GM23338 (cell line): ENCODE measurements around the gene ANKH.

Experiments
- CREB1 ChIP-seq: fragments of 250-450 bp; sonication (Bioruptor Pico); IDR thresholded peaks from 2 replicates; pipeline ENCODE4 v1.5.0; 2020; ENCODE audit warnings: low read depth, mild to moderate bottlenecking, moderate library complexity
- CTCF ChIP-seq, 2 experiments: fragments of 200-600 bp in 1 of 2; sonication (generic) in 1 of 2; conservative IDR thresholded peaks; 2 replicates each; pipeline versions ENCODE4 v1.5.1 to v1.6.1; 2016 to 2017; ENCODE audit warnings: antibody characterized with exemption in 2 of 2, low read depth in 2 of 2, mild to moderate bottlenecking in 2 of 2, moderate library complexity in 1 of 2
- ETS1 ChIP-seq: IDR thresholded peaks from 2 replicates; pipeline ENCODE4 v1.6.1; 2016; ENCODE audit warnings: antibody characterized with exemption
- EZH2 ChIP-seq: fragments of 200-600 bp; sonication (generic); IDR thresholded peaks from one replicate; pipeline ENCODE4 v1.8.0; 2017; ENCODE audit warnings: antibody characterized with exemption, mild to moderate bottlenecking, low read depth; ENCODE audit not compliant: unreplicated experiment
- EZH2phosphoT487 ChIP-seq: fragments of 200-600 bp; sonication (generic); IDR thresholded peaks from one replicate; pipeline ENCODE4 v1.8.1; 2018; ENCODE audit warnings: antibody characterized with exemption; ENCODE audit not compliant: unreplicated experiment
- JUNB ChIP-seq: IDR thresholded peaks from one replicate; pipeline ENCODE4 v1.6.1; 2016; ENCODE audit warnings: antibody characterized with exemption; ENCODE audit not compliant: unreplicated experiment
- POLR2AphosphoS5 ChIP-seq: IDR thresholded peaks from 2 replicates; pipeline ENCODE4 v1.6.1; 2016; ENCODE audit warnings: antibody characterized with exemption, low read depth
- REST ChIP-seq: IDR thresholded peaks from one replicate; pipeline ENCODE4 v1.6.1; 2018; ENCODE audit warnings: antibody characterized with exemption; ENCODE audit not compliant: unreplicated experiment
- ZNF331 ChIP-seq: fragments of 250-450 bp; sonication (Bioruptor Pico); IDR thresholded peaks from 2 replicates; pipeline ENCODE4 v1.5.0; 2020; ENCODE audit warnings: low read depth, mild to moderate bottlenecking, moderate library complexity

- TF ChIP-seq CTCF (conservative IDR thresholded peaks at IDR 0.05; ENCODE audit: low read depth in 2 of 2) (no peak), JUNB (no peak), EZH2 (no peak), ETS1 (no peak), POLR2AphosphoS5 (no peak), REST (no peak), ZNF331 (no peak), CREB1 (no peak), EZH2phosphoT487 (no peak)
These were observed 50.3 kb downstream of the ANKH start for GRCh38 chr5:14821100-14821845.
